Stomach (tissue), 9 donors: ENCODE results near the gene TNFSF13B. TPM values are rescaled to one million over a fixed set of nuclear protein-coding genes. Genes with fewer than 3 reads are reported as not detected.

ENCODE experiments used
- DNase-seq, 2 donors: peaks; one replicate each; pipeline versions ENCODE4 v3.0.0 to v3.0.0-alpha.2; 2013 to 2019
- H3K27ac ChIP-seq, 5 donors: fragments of 200-600 bp in 4 of 5; sonication (generic) in 4 of 5; one replicate each; pipeline ENCODE4 v1.5.1; 2013 to 2019; ENCODE audit warnings: mild to moderate bottlenecking in 1 of 5, moderate library complexity in 1 of 5
- H3K27me3 ChIP-seq, 3 donors: fragments of 200-600 bp; sonication (generic); one replicate each; pipeline ENCODE4 v1.5.1; 2017 to 2019; ENCODE audit warnings: mixed run types in 1 of 3
- H3K36me3 ChIP-seq, 4 donors: fragments of 200-600 bp; sonication (generic); 1 replicate in 3 of 4; 2 replicates in 1 of 4; pipeline ENCODE4 v1.5.1; 2016 to 2019
- H3K4me1 ChIP-seq, 4 donors: fragments of 200-600 bp; sonication (generic); one replicate each; pipeline ENCODE4 v1.5.1; 2016 to 2019
- H3K4me3 ChIP-seq, 4 donors: fragments of 200-600 bp; sonication (generic) in 3 of 4; one replicate each; pipeline ENCODE4 v1.5.1; 2016 to 2019; ENCODE audit warnings: mild to moderate bottlenecking in 1 of 4
- H3K9me3 ChIP-seq, 4 donors: fragments of 200-600 bp; sonication (generic); one replicate each; pipeline ENCODE4 v1.5.1; 2016 to 2019
- EP300 ChIP-seq: sonication (generic); formaldehyde crosslinking; IDR thresholded peaks from one replicate; pipeline ENCODE4 v1.6.1; 2017; ENCODE audit warnings: antibody characterized with exemption
- POLR2A ChIP-seq, 4 donors: fragments of 450-650 bp; IDR thresholded peaks; one replicate each; pipeline ENCODE4 v1.6.1; 2016; ENCODE audit warnings: antibody characterized with exemption in 4 of 4, control low read depth in 2 of 4, mild to moderate bottlenecking in 1 of 4, moderate library complexity in 1 of 4
- POLR2AphosphoS5 ChIP-seq, 3 donors: sonication (generic); formaldehyde crosslinking; IDR thresholded peaks; one replicate each; pipeline ENCODE4 v1.6.1; 2016; ENCODE audit warnings: antibody characterized with exemption in 3 of 3
- WGBS, 5 donors: extraction: QIAGEN DNeasy Blood & Tissue Kit in 3 of 5; methylation state at CpG; one replicate each; pipeline versions ENCODE4 v1.1.5 to v1.1.7; 2013 to 2018; 5-methylcytosine and 5-hydroxymethylcytosine counted together
- intact Hi-C: fragments of 100-400 bp; cut with DNase I; formaldehyde crosslinking; loops from one replicate; pipeline ENCODE4 v1.15.1; 2023; ENCODE audit warnings: low total_unique reads
- polyA plus RNA-seq, 3 donors: library from polyadenylated mRNA; stranded (reverse); fragments of 200-250 nt; gene quantifications; one replicate each; pipeline ENCODE4 v1.2.3, GENCODE V29; 2013
- total RNA-seq, 5 donors: library from RNA; depleted of rRNA; stranded (reverse); fragments of >200 nt; gene quantifications; one replicate each; pipeline versions ENCODE4 v1.1.0 to v1.2.3, GENCODE V29; 2014 to 2016
- TF ChIP-seq, protein P1 (sequence below), 7 experiments: fragments of 450-650 bp in 4 of 7; fragments of 200-600 bp in 3 of 7; sonication (generic) in 3 of 7; IDR thresholded peaks; one replicate each; pipeline ENCODE4 v1.5.1; 2016 to 2019; ENCODE audit warnings: antibody characterized with exemption in 7 of 7, control low read depth in 2 of 7, mild to moderate bottlenecking in 1 of 7
- donor health status: healthy with polysubstance abuse.
- donor health status: Bipolar disorder and iron deficiency.
- donor health status: healthy.

TNFSF13B gene
- total and polyA plus RNA-seq, 8 donors: 0.89 to 12.3 (median 3.3) TPM

GRCh38 chr13:108288741-108289140 is 19.2 kb downstream of the TNFSF13B start:
- no peak overlapping the region for H3K4me3 ChIP-seq
- TF ChIP-seq POLR2AphosphoS5 (IDR thresholded peaks at IDR 0.05) (no peak), POLR2A (IDR thresholded peaks at IDR 0.05) (no peak), EP300 (no peak)
- TF ChIP-seq, protein P1, sequence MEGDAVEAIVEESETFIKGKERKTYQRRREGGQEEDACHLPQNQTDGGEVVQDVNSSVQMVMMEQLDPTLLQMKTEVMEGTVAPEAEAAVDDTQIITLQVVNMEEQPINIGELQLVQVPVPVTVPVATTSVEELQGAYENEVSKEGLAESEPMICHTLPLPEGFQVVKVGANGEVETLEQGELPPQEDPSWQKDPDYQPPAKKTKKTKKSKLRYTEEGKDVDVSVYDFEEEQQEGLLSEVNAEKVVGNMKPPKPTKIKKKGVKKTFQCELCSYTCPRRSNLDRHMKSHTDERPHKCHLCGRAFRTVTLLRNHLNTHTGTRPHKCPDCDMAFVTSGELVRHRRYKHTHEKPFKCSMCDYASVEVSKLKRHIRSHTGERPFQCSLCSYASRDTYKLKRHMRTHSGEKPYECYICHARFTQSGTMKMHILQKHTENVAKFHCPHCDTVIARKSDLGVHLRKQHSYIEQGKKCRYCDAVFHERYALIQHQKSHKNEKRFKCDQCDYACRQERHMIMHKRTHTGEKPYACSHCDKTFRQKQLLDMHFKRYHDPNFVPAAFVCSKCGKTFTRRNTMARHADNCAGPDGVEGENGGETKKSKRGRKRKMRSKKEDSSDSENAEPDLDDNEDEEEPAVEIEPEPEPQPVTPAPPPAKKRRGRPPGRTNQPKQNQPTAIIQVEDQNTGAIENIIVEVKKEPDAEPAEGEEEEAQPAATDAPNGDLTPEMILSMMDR (IDR thresholded peaks at IDR 0.05): no peak
- no peaks in the 10 kb centered on the region for H3K9me3 ChIP-seq
- DNase-seq: no peak
- 67 to 73% (median 71%) methylated on average over 6 of the region's 6 CpGs for WGBS, 5 donors
- intact Hi-C loops: no loop called here
- no peaks in the 10 kb centered on the region for H3K36me3 ChIP-seq
- no peaks in the 10 kb centered on the region for H3K4me1 ChIP-seq
- H3K27me3 ChIP-seq: no peaks in the 10 kb centered on the region
- no peak overlapping the region for H3K27ac ChIP-seq

- Histone ChIP-seq H3K36me3 (no peaks in the 10 kb centered on the region), H3K4me1 (no peaks in the 10 kb centered on the region), H3K27ac (no peak overlapping the region), H3K9me3 (no peaks in the 10 kb centered on the region), H3K4me3 (no peak overlapping the region), H3K27me3 (no peaks in the 10 kb centered on the region)
- intact Hi-C loops: no loop called here
- 21 to 33% (median 23%) methylated on average over 1 of the region's 1 CpG for WGBS, 5 donors
- TF ChIP-seq EP300: no peak
- TF ChIP-seq POLR2A (IDR thresholded peaks at IDR 0.05): no peak
- DNase-seq: no peak
Measured at GRCh38 chr13:108289819-108290218, 20.3 kb downstream of the TNFSF13B start.

GRCh38 chr13:108297114-108297513 is 27.6 kb downstream of the TNFSF13B start:
- 89 to 100% (median 95%) methylated on average over 1 of the region's 1 CpG for WGBS, 5 donors
- no peak for DNase-seq
- H3K27ac ChIP-seq: no peak overlapping the region
- H3K4me1 ChIP-seq: no peaks in the 10 kb centered on the region
- H3K4me3 ChIP-seq: no peak overlapping the region
- peaks cover 0 to 5% (median 0%) of the 10 kb centered on the region in 4 donors for H3K9me3 ChIP-seq
- intact Hi-C loops: no loop called here
- H3K27me3 ChIP-seq: no peaks in the 10 kb centered on the region
- no peaks in the 10 kb centered on the region for H3K36me3 ChIP-seq
- no peak for TF ChIP-seq POLR2AphosphoS5 (IDR thresholded peaks at IDR 0.05)

DNA sequence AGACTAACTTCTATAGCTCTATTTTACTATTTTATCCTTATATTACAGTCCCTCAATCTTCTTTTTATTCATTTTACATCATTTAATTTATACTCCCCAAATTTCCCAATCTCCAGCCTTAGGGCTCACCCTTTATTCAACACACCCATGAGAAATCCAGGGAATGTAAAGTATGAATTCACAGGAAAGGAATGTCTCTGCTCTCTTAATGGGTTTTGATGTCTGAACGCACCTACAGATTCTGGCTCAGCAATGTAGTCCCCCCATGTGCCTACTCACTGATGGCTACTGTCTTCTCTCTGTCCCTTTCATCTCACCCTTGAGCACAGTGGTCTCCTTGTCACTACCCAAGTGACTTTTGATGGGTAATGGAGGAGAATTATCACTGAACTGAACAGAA is 32.8 kb downstream of the TNFSF13B start:
- Histone ChIP-seq H3K27me3 (no peaks in the 10 kb centered on the region), H3K9me3 (no peaks in the 10 kb centered on the region), H3K27ac (no peak overlapping the region), H3K36me3 (no peaks in the 10 kb centered on the region), H3K4me1 (no peaks in the 10 kb centered on the region), H3K4me3 (no peak overlapping the region)
- no peak for DNase-seq
- TF ChIP-seq EP300: no peak
- TF ChIP-seq POLR2A (IDR thresholded peaks at IDR 0.05): no peak
- TF ChIP-seq, protein P1 (IDR thresholded peaks at IDR 0.05): no peak
- no peak for TF ChIP-seq POLR2AphosphoS5 (IDR thresholded peaks at IDR 0.05)
- intact Hi-C loops: no loop called here
- WGBS, 5 donors: 57 to 77% (median 67%) methylated on average over 1 of the region's 1 CpG

- no peak for DNase-seq
- 48 to 66% (median 51%) methylated on average over 7 of the region's 7 CpGs for WGBS, 5 donors
- intact Hi-C loops: no loop called here
Measured at GRCh38 chr13:108304170-108305016, 34.9 kb downstream of the TNFSF13B start.

More at GRCh38 chr13:108304170-108305016, 34.9 kb downstream of the TNFSF13B start:
- Histone ChIP-seq H3K4me1 (no peaks in the 10 kb centered on the region), H3K27me3 (no peaks in the 10 kb centered on the region), H3K4me3 (no peak overlapping the region), H3K27ac (no peak overlapping the region), H3K36me3 (no peaks in the 10 kb centered on the region), H3K9me3 (no peaks in the 10 kb centered on the region)
- TF ChIP-seq POLR2A (IDR thresholded peaks at IDR 0.05): no peak
- no peak for TF ChIP-seq POLR2AphosphoS5 (IDR thresholded peaks at IDR 0.05)
- no peak for TF ChIP-seq EP300
- TF ChIP-seq, protein P1 (IDR thresholded peaks at IDR 0.05): no peak
